Measurements from ENCODE around the gene PPM1H. TPM values are rescaled to one million over a fixed set of nuclear protein-coding genes. Genes with fewer than 3 reads are reported as not detected.

The PPM1H gene
- total RNA-seq, 1 experiment from 2014 or later, result 37.1 TPM

DNA sequence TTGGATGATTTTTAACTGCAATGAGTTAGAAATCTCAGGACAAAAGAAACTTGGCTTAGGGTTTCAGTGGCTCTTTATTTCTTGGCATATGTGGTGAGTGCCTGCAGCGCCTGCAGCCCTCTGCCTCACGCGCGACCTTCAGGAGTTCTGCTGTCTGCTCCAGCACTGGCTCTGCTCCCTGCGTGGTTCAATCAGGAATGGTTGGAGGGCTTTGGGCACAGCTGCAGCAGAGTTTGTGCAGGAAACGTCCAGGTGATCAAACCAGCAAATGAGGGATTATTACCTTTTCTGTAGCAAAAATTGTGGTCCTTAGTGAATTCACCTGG is 19.8 kb downstream of the PPM1H start:
- Mint-ChIP-seq H3K27ac (0 out of 2 replicates have a peak overlapping the region, but pooled peaks have one; percentile 30), H3K9me3 (no peaks in the 10 kb centered on the region), H3K4me1 (peaks cover 82% of the 10 kb centered on the region), H3K4me3 (no peak overlapping the region), H3K27me3 (ENCODE audit: low read depth) (no peaks in the 10 kb centered on the region), H3K36me3 (no peaks in the 10 kb centered on the region)
- ChIA-PET CTCF (no interaction called here), POLR2A (no interaction called here)
- TF ChIP-seq ZNF396 (CRISPR knock-in tag; IDR thresholded peaks at IDR 0.05; ENCODE audit: borderline replicate concordance) (no peak), HMGA2 (CRISPR knock-in tag; IDR thresholded peaks at IDR 0.05) (no peak), KAT7 (CRISPR knock-in tag; IDR thresholded peaks at IDR 0.05; ENCODE audit: borderline replicate concordance) (no peak)
- TF ChIP-seq, protein P1, sequence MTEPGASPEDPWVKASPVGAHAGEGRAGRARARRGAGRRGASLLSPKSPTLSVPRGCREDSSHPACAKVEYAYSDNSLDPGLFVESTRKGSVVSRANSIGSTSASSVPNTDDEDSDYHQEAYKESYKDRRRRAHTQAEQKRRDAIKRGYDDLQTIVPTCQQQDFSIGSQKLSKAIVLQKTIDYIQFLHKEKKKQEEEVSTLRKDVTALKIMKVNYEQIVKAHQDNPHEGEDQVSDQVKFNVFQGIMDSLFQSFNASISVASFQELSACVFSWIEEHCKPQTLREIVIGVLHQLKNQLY (CRISPR knock-in tag; IDR thresholded peaks at IDR 0.05), result no peak
- DNase-seq (ENCODE audit: low spot score), result no peak
- ATAC-seq, result no peak

DNA sequence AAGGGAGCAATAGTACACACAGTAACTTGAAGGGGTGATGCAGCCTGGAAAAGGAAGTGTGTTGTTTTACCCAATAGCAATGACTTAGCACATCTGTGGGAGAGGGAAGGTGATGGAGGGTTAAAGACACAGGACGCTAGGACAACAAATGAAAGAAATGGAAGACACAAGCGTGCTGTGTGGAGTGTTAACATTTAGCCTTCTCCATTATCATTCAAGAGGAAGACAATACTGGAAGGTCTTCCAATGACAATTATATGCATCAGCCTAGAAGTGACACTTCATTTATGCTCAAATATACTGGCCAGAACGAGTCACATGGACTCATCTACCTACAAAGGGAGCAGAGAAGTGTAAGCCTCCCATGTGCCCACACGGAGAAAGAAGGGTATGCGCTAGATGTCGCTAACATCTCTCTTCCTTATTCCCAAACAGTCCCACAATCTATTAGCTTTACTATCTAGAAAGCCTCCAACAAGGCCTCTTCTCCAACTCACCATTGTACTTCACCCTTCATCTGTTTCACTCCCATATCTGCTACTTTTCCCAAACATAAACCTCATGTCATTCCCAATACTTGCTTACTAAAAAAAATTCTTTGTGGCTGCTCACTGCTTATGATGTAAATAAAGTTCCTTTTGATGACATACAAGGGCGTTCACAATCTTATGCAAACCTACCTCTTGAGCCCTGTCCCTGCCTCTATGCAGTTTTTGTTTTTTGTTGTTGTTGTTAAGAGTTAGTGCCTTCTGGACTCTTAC is 20.3 kb downstream of the PPM1H start:
- H3K27me3 Mint-ChIP-seq (ENCODE audit: low read depth), result no peaks in the 10 kb centered on the region
- DNase-seq (ENCODE audit: low spot score), result no peak
- H3K4me1 Mint-ChIP-seq, result peaks cover 84% of the 10 kb centered on the region
- no peaks in the 10 kb centered on the region for H3K9me3 Mint-ChIP-seq
- H3K36me3 Mint-ChIP-seq, result no peaks in the 10 kb centered on the region
- TF ChIP-seq, protein P2, sequence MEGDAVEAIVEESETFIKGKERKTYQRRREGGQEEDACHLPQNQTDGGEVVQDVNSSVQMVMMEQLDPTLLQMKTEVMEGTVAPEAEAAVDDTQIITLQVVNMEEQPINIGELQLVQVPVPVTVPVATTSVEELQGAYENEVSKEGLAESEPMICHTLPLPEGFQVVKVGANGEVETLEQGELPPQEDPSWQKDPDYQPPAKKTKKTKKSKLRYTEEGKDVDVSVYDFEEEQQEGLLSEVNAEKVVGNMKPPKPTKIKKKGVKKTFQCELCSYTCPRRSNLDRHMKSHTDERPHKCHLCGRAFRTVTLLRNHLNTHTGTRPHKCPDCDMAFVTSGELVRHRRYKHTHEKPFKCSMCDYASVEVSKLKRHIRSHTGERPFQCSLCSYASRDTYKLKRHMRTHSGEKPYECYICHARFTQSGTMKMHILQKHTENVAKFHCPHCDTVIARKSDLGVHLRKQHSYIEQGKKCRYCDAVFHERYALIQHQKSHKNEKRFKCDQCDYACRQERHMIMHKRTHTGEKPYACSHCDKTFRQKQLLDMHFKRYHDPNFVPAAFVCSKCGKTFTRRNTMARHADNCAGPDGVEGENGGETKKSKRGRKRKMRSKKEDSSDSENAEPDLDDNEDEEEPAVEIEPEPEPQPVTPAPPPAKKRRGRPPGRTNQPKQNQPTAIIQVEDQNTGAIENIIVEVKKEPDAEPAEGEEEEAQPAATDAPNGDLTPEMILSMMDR (IDR thresholded peaks at IDR 0.05), result no peak
- TF ChIP-seq EMX1 (CRISPR knock-in tag; IDR thresholded peaks at IDR 0.05) (no peak), TEAD4 (CRISPR knock-in tag; IDR thresholded peaks at IDR 0.05) (no peak), GABPB1 (CRISPR knock-in tag; IDR thresholded peaks at IDR 0.05) (no peak), RELA (CRISPR knock-in tag; IDR thresholded peaks at IDR 0.05; ENCODE audit: borderline replicate concordance) (no peak), PRRX2 (CRISPR knock-in tag; IDR thresholded peaks at IDR 0.05) (no peak), SOX15 (CRISPR knock-in tag; IDR thresholded peaks at IDR 0.05) (no peak), SP1 (CRISPR knock-in tag; conservative IDR thresholded peaks at IDR 0.05) (no peak), ZNF138 (CRISPR knock-in tag; conservative IDR thresholded peaks at IDR 0.05) (no peak), FOXP1 (CRISPR knock-in tag; IDR thresholded peaks at IDR 0.05; ENCODE audit: borderline replicate concordance) (no peak), TEAD1 (CRISPR knock-in tag; IDR thresholded peaks at IDR 0.05) (no peak), JAZF1 (CRISPR knock-in tag; IDR thresholded peaks at IDR 0.05) (no peak)
- TF ChIP-seq, protein P3, sequence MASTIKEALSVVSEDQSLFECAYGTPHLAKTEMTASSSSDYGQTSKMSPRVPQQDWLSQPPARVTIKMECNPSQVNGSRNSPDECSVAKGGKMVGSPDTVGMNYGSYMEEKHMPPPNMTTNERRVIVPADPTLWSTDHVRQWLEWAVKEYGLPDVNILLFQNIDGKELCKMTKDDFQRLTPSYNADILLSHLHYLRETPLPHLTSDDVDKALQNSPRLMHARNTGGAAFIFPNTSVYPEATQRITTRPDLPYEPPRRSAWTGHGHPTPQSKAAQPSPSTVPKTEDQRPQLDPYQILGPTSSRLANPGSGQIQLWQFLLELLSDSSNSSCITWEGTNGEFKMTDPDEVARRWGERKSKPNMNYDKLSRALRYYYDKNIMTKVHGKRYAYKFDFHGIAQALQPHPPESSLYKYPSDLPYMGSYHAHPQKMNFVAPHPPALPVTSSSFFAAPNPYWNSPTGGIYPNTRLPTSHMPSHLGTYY (CRISPR knock-in tag; IDR thresholded peaks at IDR 0.05), result no peak
- TF ChIP-seq, protein P4, sequence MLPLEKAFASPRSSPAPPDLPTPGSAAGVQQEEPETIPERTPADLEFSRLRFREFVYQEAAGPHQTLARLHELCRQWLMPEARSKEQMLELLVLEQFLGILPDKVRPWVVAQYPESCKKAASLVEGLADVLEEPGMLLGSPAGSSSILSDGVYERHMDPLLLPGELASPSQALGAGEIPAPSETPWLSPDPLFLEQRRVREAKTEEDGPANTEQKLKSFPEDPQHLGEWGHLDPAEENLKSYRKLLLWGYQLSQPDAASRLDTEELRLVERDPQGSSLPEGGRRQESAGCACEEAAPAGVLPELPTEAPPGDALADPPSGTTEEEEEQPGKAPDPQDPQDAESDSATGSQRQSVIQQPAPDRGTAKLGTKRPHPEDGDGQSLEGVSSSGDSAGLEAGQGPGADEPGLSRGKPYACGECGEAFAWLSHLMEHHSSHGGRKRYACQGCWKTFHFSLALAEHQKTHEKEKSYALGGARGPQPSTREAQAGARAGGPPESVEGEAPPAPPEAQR (CRISPR knock-in tag; IDR thresholded peaks at IDR 0.05), result no peak
- TF ChIP-seq, protein P5, sequence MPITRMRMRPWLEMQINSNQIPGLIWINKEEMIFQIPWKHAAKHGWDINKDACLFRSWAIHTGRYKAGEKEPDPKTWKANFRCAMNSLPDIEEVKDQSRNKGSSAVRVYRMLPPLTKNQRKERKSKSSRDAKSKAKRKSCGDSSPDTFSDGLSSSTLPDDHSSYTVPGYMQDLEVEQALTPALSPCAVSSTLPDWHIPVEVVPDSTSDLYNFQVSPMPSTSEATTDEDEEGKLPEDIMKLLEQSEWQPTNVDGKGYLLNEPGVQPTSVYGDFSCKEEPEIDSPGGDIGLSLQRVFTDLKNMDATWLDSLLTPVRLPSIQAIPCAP (CRISPR knock-in tag; IDR thresholded peaks at IDR 0.05), result no peak
- TF ChIP-seq, protein P6, sequence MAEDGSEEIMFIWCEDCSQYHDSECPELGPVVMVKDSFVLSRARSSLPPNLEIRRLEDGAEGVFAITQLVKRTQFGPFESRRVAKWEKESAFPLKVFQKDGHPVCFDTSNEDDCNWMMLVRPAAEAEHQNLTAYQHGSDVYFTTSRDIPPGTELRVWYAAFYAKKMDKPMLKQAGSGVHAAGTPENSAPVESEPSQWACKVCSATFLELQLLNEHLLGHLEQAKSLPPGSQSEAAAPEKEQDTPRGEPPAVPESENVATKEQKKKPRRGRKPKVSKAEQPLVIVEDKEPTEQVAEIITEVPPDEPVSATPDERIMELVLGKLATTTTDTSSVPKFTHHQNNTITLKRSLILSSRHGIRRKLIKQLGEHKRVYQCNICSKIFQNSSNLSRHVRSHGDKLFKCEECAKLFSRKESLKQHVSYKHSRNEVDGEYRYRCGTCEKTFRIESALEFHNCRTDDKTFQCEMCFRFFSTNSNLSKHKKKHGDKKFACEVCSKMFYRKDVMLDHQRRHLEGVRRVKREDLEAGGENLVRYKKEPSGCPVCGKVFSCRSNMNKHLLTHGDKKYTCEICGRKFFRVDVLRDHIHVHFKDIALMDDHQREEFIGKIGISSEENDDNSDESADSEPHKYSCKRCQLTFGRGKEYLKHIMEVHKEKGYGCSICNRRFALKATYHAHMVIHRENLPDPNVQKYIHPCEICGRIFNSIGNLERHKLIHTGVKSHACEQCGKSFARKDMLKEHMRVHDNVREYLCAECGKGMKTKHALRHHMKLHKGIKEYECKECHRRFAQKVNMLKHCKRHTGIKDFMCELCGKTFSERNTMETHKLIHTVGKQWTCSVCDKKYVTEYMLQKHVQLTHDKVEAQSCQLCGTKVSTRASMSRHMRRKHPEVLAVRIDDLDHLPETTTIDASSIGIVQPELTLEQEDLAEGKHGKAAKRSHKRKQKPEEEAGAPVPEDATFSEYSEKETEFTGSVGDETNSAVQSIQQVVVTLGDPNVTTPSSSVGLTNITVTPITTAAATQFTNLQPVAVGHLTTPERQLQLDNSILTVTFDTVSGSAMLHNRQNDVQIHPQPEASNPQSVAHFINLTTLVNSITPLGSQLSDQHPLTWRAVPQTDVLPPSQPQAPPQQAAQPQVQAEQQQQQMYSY (CRISPR knock-in tag; IDR thresholded peaks at IDR 0.05), result no peak
- H3K27ac Mint-ChIP-seq, result peak overlapping the region; percentile 84
- ATAC-seq, result peak; percentile 8; the same call in 1 of the 2 replicates
- POLR2A ChIA-PET, result interaction anchor here (1.0 kb wide), 1 partner anchor 19 kb away, joined by 3 read pairs; no protein-coding TSS in a partner anchor
- peak overlapping the region; percentile 1; the same call in 1 of the 2 replicates for H3K4me3 Mint-ChIP-seq
- CTCF ChIA-PET, result no interaction called here

Measured in WTC11 (cell line).